Measurements from ENCODE around the gene FAP. TPM values are rescaled to one million over a fixed set of nuclear protein-coding genes. Genes with fewer than 3 reads are reported as not detected.

FAP gene
- total and polyA plus RNA-seq, 9 donors: 66.8 to 103 (median 87.9) TPM

Other genes starting within 250 kb of the FAP start
- gene DPP4, start 169.2 kb downstream of the FAP start, total RNA-seq: 13.4 TPM
- 10 to 100 TPM in 5 of 8 donors, 1 to 10 TPM in 3; 6.3 to 20.2 (median 12.0) TPM for gene DPP4, start 169.2 kb downstream of the FAP start, polyA plus RNA-seq (ENCODE audit: insufficient read depth in 1 of 8, insufficient read length in 8 of 8, low replicate concordance in 1 of 8)
- gene GCG, start 91.2 kb downstream of the FAP start, total RNA-seq: 16.6 TPM
- 10 to 100 TPM in 7 of 8 donors, 1 to 10 TPM in 1; 8.4 to 80.3 (median 27.0) TPM for gene GCG, start 91.2 kb downstream of the FAP start, polyA plus RNA-seq (ENCODE audit: insufficient read depth in 1 of 8, insufficient read length in 8 of 8, low replicate concordance in 1 of 8)
- gene IFIH1, start 75.2 kb upstream of the FAP start, total RNA-seq: 2.0 TPM
- 1 to 10 TPM; 2.1 to 3.9 (median 3.0) TPM for gene IFIH1, start 75.2 kb upstream of the FAP start, polyA plus RNA-seq (ENCODE audit: insufficient read depth in 1 of 8, insufficient read length in 8 of 8, low replicate concordance in 1 of 8)
- 10.6 TPM for gene GCA, start 100.7 kb upstream of the FAP start, total RNA-seq
- 10 to 100 TPM; 10.6 to 17.0 (median 13.2) TPM for gene GCA, start 100.7 kb upstream of the FAP start, polyA plus RNA-seq (ENCODE audit: insufficient read depth in 1 of 8, insufficient read length in 8 of 8, low replicate concordance in 1 of 8)

Measured in muscle of leg (tissue), 9 donors.